HepG2 (cell line): ENCODE data around the gene TMED5. TPM values are rescaled to one million over a fixed set of nuclear protein-coding genes. Genes with fewer than 3 reads are reported as not detected.

Experiments
- EED ChIP-seq: sonication (generic); formaldehyde crosslinking; IDR thresholded peaks from 2 replicates; pipeline ENCODE4 v1.5.0; 2020; ENCODE audit warnings: mild to moderate bottlenecking, missing genetic modification reagents
- ELF4 ChIP-seq: sonication (generic); formaldehyde crosslinking; IDR thresholded peaks from 2 replicates; pipeline ENCODE4 v1.5.0; 2020; ENCODE audit warnings: missing genetic modification reagents, mild to moderate bottlenecking, moderate library complexity, borderline replicate concordance
- FLYWCH1 ChIP-seq: sonication (generic); formaldehyde crosslinking; IDR thresholded peaks from 2 replicates; pipeline ENCODE4 v1.8.1; 2023; ENCODE audit warnings: mild to moderate bottlenecking, missing genetic modification reagents
- GTF2F1 ChIP-seq: fragments of 150-350 bp; IDR thresholded peaks from 2 replicates; pipeline ENCODE4 v1.6.1; 2014; ENCODE audit warnings: low read length
- HDAC1 ChIP-seq: sonication (generic); formaldehyde crosslinking; IDR thresholded peaks from 2 replicates; pipeline ENCODE4 v1.5.1; 2020; ENCODE audit warnings: mild to moderate bottlenecking, missing genetic modification reagents
- IKZF4 ChIP-seq: sonication (generic); formaldehyde crosslinking; IDR thresholded peaks from 2 replicates; pipeline ENCODE4 v1.5.1; 2020; ENCODE audit warnings: borderline replicate concordance, mild to moderate bottlenecking, low read depth, missing genetic modification reagents; ENCODE audit errors: not compliant biosample characterization
- KAT7 ChIP-seq: IDR thresholded peaks from 2 replicates; pipeline ENCODE4 v1.6.1; 2018; ENCODE audit warnings: borderline replicate concordance, missing compliant biosample characterization
- PHF8 ChIP-seq: sonication (generic); formaldehyde crosslinking; IDR thresholded peaks from 2 replicates; pipeline ENCODE4 v1.5.0; 2020; ENCODE audit warnings: missing genetic modification reagents
- POLR2A ChIP-seq, 2 experiments: IDR thresholded peaks; 2 replicates each; pipeline ENCODE4 v1.6.1; 2011; ENCODE audit warnings: low read depth in 2 of 2, low read length in 2 of 2, mild to moderate bottlenecking in 1 of 2, moderate library complexity in 1 of 2; ENCODE audit not compliant: insufficient read depth in 1 of 2
- RFX5 ChIP-seq: IDR thresholded peaks from 2 replicates; pipeline ENCODE4 v1.6.1; 2011; ENCODE audit warnings: low read depth, low read length, improper control_type of control experiment
- SIN3B ChIP-seq: fragments of 150-350 bp; IDR thresholded peaks from 2 replicates; pipeline ENCODE4 v1.6.1; 2014; ENCODE audit warnings: low read length
- YEATS4 ChIP-seq: sonication (generic); formaldehyde crosslinking; IDR thresholded peaks from 2 replicates; pipeline ENCODE4 v1.4.0; 2020; ENCODE audit warnings: missing genetic modification reagents, borderline replicate concordance
- ZNF160 ChIP-seq: sonication (generic); formaldehyde crosslinking; IDR thresholded peaks from 2 replicates; pipeline ENCODE4 v1.8.0; 2022; ENCODE audit warnings: mild to moderate bottlenecking, inconsistent platforms, missing genetic modification reagents
- ZNF607 ChIP-seq: sonication (generic); formaldehyde crosslinking; IDR thresholded peaks from 2 replicates; pipeline ENCODE4 v1.5.1; 2020; ENCODE audit warnings: missing genetic modification reagents, mild to moderate bottlenecking, borderline replicate concordance
- ZNF615 ChIP-seq: sonication (generic); formaldehyde crosslinking; IDR thresholded peaks from 2 replicates; pipeline ENCODE4 v1.5.0; 2020; ENCODE audit warnings: mild to moderate bottlenecking, missing genetic modification reagents, borderline replicate concordance
- ZNF768 ChIP-seq: sonication (generic); formaldehyde crosslinking; IDR thresholded peaks from 2 replicates; pipeline ENCODE4 v1.4.0; 2020; ENCODE audit warnings: missing genetic modification reagents
- polyA plus RNA-seq, 8 experiments: library from polyadenylated mRNA; depleted of rRNA in 3 of 8; stranded (reverse) in 7 of 8; unstranded in 1 of 8; fragments of >200 nt; fragmentation: Illumina TruSeq in 4 of 8; extraction: Trizol in 4 of 8; gene quantifications; 2 replicates each; pipeline versions ENCODE4 v1.2.1 to v1.2.3, GENCODE V29; 2011 to 2016; ENCODE audit warnings: low read depth in 4 of 8, missing spikeins in 1 of 8, mixed read lengths in 1 of 8; ENCODE audit not compliant: insufficient read depth in 1 of 8
- total RNA-seq, 5 experiments: library from RNA; depleted of rRNA; stranded (reverse); fragments of >200 nt; fragmentation: Illumina TruSeq; extraction: Trizol; gene quantifications; 2 replicates each; pipeline ENCODE4 v1.2.3, GENCODE V29; 2016; ENCODE audit warnings: low read depth in 1 of 5
- TF ChIP-seq, protein P1 (sequence below): sonication (generic); formaldehyde crosslinking; IDR thresholded peaks from 2 replicates; pipeline ENCODE4 v1.8.0; 2022; ENCODE audit warnings: missing genetic modification reagents, mild to moderate bottlenecking, borderline replicate concordance
- TF ChIP-seq, protein P2 (sequence below): sonication (generic); formaldehyde crosslinking; IDR thresholded peaks from 2 replicates; pipeline ENCODE4 v1.4.0; 2020; ENCODE audit warnings: mild to moderate bottlenecking, missing genetic modification reagents
- TF ChIP-seq, protein P3 (sequence below): sonication (generic); formaldehyde crosslinking; IDR thresholded peaks from 2 replicates; pipeline ENCODE4 v1.8.1; 2023; ENCODE audit warnings: mild to moderate bottlenecking, missing genetic modification reagents
- TF ChIP-seq, protein P4 (sequence below): fragments of 450-650 bp; IDR thresholded peaks from 2 replicates; pipeline ENCODE4 v1.6.1; 2016
- TF ChIP-seq, protein P5 (sequence below): sonication (generic); formaldehyde crosslinking; IDR thresholded peaks from 2 replicates; pipeline ENCODE4 v1.5.0; 2020; ENCODE audit warnings: missing genetic modification reagents

TMED5 gene
- total and polyA plus RNA-seq, 2 of the 13 experiments (the other 11 are each of a cell fraction or from before 2014, with no cell fraction given) = 58.1 to 99.0 TPM

DNA sequence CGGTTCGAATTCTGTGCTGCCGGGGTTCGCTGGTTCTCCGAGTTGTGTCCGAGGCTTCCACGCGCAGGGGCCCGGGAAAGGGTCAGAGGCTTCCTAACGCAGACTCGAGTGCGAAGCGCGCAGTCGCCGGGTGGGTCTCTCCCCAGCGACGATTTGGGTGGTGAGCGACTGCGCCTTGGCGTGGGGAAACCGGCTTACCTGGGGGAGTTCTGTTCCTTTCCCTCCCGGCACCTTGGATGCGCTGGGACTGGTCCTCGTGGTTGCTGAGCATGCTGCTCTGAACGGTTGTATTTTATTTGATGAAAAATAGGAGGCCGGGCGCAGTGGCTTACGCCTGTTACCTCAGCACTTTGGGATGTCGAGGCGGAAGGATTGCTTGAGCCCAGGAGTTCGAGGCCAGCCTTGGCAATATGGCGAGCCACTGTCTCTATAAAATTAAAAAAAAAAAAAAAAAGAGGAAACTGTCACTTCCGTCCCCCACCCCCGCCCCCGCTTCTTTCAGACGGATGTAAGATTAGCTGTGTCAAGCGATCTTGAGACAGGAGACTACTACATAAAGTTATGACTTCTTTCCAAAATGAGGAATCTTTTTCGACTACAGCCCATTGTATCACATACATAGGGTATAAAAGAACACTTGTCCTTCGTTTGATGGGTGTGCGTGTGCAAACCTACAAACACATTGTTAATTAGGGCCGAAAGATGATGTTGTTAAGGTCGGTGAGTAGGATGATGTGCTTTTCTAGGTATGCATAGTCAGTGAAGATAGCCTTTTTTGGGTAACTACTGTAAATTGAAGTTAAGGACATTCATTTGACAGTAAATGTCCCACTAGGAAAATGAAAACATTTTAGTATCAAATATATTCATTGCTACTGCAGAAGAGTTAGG is 755 bp upstream of the TMED5 start, which contains the start of gene CCDC18 (continued):
- TF ChIP-seq, protein P1, sequence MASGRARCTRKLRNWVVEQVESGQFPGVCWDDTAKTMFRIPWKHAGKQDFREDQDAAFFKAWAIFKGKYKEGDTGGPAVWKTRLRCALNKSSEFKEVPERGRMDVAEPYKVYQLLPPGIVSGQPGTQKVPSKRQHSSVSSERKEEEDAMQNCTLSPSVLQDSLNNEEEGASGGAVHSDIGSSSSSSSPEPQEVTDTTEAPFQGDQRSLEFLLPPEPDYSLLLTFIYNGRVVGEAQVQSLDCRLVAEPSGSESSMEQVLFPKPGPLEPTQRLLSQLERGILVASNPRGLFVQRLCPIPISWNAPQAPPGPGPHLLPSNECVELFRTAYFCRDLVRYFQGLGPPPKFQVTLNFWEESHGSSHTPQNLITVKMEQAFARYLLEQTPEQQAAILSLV (CRISPR knock-in tag) = 0 out of 2 replicates have a peak, but pooled peaks have one; percentile 7
- TF ChIP-seq, protein P2, sequence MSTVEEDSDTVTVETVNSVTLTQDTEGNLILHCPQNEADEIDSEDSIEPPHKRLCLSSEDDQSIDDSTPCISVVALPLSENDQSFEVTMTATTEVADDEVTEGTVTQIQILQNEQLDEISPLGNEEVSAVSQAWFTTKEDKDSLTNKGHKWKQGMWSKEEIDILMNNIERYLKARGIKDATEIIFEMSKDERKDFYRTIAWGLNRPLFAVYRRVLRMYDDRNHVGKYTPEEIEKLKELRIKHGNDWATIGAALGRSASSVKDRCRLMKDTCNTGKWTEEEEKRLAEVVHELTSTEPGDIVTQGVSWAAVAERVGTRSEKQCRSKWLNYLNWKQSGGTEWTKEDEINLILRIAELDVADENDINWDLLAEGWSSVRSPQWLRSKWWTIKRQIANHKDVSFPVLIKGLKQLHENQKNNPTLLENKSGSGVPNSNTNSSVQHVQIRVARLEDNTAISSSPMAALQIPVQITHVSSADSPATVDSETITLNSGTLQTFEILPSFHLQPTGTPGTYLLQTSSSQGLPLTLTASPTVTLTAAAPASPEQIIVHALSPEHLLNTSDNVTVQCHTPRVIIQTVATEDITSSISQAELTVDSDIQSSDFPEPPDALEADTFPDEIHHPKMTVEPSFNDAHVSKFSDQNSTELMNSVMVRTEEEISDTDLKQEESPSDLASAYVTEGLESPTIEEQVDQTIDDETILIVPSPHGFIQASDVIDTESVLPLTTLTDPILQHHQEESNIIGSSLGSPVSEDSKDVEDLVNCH = no peak
- TF ChIP-seq SIN3B (peak; percentile 95), EED (CRISPR knock-in tag) (no peak), PHF8 (CRISPR knock-in tag) (no peak), IKZF4 (CRISPR knock-in tag) (peak; percentile 37), GTF2F1 (no peak), POLR2A (IDR thresholded peaks at IDR 0.05; ENCODE audit: insufficient read depth in 1 of 2, low read depth in 2 of 2, low read length in 2 of 2) (0 out of 4 replicates have a peak, but pooled peaks of 1 of the 2 experiments have one; percentile 46), ZNF607 (CRISPR knock-in tag) (no peak), ELF4 (CRISPR knock-in tag) (no peak), ZNF768 (peak; percentile 51; the same call in 1 of the 2 replicates), YEATS4 (CRISPR knock-in tag) (peak; percentile 70; the same call in 1 of the 2 replicates), ZNF160 (CRISPR knock-in tag) (no peak), KAT7 (CRISPR knock-in tag) (peak; percentile 14; the same call in 1 of the 2 replicates), ZNF615 (CRISPR knock-in tag) (no peak), FLYWCH1 (CRISPR knock-in tag) (0 out of 2 replicates have a peak, but pooled peaks have one; percentile 36), RFX5 (no peak), HDAC1 (CRISPR knock-in tag) (peak; percentile 97)
- TF ChIP-seq, protein P3, sequence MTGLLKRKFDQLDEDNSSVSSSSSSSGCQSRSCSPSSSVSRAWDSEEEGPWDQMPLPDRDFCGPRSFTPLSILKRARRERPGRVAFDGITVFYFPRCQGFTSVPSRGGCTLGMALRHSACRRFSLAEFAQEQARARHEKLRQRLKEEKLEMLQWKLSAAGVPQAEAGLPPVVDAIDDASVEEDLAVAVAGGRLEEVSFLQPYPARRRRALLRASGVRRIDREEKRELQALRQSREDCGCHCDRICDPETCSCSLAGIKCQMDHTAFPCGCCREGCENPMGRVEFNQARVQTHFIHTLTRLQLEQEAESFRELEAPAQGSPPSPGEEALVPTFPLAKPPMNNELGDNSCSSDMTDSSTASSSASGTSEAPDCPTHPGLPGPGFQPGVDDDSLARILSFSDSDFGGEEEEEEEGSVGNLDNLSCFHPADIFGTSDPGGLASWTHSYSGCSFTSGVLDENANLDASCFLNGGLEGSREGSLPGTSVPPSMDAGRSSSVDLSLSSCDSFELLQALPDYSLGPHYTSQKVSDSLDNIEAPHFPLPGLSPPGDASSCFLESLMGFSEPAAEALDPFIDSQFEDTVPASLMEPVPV (CRISPR knock-in tag) = 0 out of 2 replicates have a peak, but pooled peaks have one; percentile 23
- TF ChIP-seq, protein P4, sequence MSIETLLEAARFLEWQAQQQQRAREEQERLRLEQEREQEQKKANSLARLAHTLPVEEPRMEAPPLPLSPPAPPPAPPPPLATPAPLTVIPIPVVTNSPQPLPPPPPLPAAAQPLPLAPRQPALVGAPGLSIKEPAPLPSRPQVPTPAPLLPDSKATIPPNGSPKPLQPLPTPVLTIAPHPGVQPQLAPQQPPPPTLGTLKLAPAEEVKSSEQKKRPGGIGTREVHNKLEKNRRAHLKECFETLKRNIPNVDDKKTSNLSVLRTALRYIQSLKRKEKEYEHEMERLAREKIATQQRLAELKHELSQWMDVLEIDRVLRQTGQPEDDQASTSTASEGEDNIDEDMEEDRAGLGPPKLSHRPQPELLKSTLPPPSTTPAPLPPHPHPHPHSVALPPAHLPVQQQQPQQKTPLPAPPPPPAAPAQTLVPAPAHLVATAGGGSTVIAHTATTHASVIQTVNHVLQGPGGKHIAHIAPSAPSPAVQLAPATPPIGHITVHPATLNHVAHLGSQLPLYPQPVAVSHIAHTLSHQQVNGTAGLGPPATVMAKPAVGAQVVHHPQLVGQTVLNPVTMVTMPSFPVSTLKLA = 0 out of 2 replicates have a peak, but pooled peaks have one; percentile 0
- TF ChIP-seq, protein P5, sequence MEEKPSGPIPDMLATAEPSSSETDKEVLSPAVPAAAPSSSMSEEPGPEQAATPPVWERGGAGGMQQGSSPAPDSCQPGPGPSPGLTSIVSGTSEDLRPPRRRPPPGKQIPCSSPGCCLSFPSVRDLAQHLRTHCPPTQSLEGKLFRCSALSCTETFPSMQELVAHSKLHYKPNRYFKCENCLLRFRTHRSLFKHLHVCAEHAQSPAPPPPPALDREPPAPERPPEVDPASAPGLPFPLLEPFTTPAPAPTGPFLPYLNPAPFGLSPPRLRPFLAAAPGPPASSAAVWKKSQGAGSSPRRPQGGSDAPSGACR (CRISPR knock-in tag) = peak; percentile 65; the same call in 1 of the 2 replicates
